GM12875 (cell line): ENCODE measurements around the gene SFSWAP.

Source experiments
- H3K4me3 ChIP-seq: one replicate; pipeline ENCODE4 v1.5.1; 2011; ENCODE audit warnings: low read depth, low read length, control low read depth
- TF ChIP-seq, protein P1 (sequence below): IDR thresholded peaks from 2 replicates; pipeline ENCODE4 v1.5.1; 2011; ENCODE audit warnings: low read depth, mild to moderate bottlenecking, control low read depth, inconsistent platforms, low read length, moderate library complexity, borderline replicate concordance; ENCODE audit not compliant: insufficient read depth

The SFSWAP gene

DNA sequence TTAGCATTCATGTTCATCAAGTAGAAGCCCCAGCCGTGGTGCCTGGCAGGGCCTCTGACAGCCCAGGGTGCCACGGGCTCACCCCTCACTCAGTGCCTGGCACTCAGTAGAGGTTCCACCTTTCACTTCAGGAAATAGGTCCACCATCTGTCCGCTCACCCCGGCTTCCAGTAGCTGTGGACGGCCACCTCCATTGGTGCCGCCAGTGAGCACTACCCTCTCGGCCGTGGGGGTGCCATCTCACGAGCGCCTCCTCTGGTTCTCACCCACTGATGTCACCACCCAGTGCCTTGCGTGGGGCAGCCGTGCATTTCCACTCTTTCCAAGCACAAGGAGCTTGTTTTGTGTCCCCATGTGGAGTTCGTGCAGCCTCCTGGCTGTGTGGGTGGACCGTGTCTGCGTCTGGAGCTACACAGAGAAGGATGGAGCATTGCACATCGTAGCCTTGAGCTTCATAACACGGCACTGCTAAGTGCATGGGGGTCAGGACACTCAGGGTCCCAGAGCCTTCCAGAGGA, 76.3 kb downstream of the SFSWAP start:
- TF ChIP-seq, protein P1, sequence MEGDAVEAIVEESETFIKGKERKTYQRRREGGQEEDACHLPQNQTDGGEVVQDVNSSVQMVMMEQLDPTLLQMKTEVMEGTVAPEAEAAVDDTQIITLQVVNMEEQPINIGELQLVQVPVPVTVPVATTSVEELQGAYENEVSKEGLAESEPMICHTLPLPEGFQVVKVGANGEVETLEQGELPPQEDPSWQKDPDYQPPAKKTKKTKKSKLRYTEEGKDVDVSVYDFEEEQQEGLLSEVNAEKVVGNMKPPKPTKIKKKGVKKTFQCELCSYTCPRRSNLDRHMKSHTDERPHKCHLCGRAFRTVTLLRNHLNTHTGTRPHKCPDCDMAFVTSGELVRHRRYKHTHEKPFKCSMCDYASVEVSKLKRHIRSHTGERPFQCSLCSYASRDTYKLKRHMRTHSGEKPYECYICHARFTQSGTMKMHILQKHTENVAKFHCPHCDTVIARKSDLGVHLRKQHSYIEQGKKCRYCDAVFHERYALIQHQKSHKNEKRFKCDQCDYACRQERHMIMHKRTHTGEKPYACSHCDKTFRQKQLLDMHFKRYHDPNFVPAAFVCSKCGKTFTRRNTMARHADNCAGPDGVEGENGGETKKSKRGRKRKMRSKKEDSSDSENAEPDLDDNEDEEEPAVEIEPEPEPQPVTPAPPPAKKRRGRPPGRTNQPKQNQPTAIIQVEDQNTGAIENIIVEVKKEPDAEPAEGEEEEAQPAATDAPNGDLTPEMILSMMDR = no peak
- H3K4me3 ChIP-seq = no peak overlapping the region

DNA sequence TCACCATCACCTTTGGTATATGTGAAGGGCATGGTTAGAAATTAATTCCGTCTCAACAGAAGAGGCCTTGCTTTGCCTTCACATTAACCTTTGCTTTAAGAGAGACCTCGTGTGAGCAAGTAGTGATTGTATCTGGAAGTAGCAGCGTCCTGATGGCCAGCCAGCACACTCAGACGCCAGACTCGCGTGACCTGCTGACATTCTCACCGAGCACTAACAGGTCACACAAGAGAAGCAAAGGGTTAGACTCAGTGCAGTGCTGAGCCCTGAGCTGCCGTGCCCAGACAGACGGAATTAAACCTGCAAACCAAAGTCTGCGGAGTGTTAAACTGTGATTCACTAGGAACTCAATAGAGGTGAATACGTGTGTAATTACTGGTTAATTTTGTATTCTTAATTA, 77.2 kb downstream of the SFSWAP start:
- TF ChIP-seq, protein P1 = no peak
- H3K4me3 ChIP-seq = no peak overlapping the region

DNA sequence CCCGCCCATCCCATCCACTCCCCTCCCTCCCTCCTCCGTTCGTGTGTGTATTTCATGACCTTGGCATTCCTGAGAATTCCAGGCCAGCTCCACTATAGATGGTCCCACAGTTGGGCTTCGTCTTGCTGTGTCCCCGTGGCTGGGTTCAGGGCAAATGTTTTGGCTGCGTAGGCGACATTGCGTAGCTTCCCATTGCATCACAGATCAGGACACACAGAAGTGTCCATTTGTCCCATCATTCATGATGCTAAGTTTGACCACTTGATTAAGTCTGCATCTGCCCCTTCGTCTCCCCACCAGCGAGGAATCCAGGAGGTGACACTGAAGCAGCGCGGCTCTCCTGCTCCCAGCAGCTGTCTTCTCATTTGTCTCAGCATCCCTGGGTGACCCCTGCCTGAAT, 78.7 kb downstream of the SFSWAP start:
- TF ChIP-seq, protein P1 = no peak
- H3K4me3 ChIP-seq = no peak overlapping the region

DNA sequence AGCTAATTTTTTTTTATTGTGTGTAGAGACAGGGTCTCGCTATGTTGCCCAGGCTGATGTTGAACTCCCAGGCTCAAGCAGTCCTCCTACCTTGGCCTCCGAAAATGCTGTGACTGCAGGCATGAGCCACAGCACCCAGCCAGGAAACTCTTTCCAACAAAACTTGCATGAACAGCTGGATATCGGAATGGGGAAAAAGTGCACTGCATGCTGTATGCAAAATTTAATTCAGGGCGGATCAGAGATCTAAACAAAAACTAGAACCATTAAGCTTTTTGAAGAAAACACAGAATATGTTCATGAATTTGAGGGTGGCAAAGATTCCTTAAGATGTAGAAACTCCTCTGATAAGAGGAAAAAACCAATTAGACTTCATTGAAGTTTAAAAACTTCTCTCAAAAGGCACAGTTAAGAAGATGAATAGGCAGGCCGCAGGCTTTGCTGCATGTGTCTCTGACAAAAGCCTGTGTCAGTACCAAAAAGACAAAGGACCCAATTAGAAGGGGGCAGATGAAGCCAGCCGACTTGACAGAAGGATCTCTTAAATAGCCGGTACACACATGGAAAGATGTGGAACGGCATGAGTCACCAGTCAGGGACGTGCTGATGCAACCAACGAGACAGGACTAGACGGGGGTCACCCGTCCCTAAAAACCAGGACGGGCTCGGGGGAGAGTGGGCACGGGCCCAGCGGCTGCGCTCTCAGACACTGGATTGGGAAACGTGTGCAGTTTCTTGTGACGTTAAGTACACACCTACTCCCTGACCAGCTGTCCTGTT, 82.5 kb downstream of the SFSWAP start:
- TF ChIP-seq, protein P1 = no peak
- no peak overlapping the region for H3K4me3 ChIP-seq

DNA sequence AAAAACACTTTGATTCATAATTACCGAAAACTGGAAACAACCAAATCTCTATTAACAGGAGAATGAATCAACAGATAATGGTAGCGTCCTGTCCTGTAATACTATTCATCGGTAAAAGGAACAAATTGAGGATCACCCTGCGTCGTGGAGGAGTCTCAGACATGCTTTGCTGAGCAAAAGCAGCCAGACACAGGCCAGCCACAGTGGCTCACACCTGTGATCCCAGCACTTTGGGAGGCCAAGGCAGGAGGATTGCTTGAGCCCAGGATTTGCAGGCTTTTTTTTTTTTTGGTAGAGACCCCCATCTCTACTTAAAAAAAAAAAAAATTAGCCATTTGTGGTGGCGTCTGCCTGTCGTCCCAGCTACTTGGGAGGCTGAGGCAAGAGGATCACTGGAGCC, 83.2 kb downstream of the SFSWAP start:
- no peak overlapping the region for H3K4me3 ChIP-seq
- TF ChIP-seq, protein P1 = no peak

DNA sequence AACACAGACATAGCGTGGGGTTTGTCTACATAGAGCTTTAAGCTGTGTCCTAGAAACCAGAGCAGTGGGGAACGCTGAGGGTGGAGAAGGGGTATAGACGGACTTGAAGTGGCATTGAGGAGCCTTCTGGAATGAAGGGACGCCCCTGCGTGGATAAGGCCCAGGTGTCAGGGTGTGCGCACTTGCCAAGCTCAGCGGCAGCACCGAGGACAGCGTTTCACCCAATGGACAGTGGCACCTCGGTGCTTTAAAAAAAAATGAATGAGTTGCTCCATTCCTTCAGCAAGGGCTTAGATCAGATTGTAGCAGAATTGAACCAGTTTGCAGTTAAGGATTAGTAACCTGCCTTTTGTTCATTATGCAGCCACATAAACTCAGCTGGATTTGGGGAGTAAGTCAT, 83.7 kb downstream of the SFSWAP start:
- no peak overlapping the region for H3K4me3 ChIP-seq
- TF ChIP-seq, protein P1 = no peak

DNA sequence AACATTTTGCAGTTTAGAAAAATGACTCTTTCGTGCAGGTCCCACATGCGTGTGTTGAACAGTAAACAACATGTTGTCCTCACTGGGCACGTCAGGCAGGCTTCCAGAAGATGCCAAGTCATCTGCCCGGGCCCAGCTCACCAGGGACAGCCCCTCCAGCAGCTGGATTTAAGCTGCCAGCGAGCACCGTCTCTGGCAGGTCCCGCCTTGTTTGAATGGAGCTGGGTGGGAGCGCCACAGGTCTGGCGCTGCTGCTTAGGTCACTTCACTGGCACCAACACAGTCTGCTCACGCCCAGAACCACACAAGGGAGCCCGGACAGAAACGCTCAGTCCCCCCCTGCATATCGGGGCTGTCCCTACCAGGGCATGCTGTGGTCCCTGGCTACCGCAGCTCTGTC, 84.2 kb downstream of the SFSWAP start:
- no peak overlapping the region for H3K4me3 ChIP-seq
- TF ChIP-seq, protein P1 = no peak
